B cell (primary cell): Measurements from ENCODE around the gene SS18L1. TPM values are rescaled to one million over a fixed set of nuclear protein-coding genes. Genes with fewer than 3 reads are reported as not detected.

Experiments used
- ATAC-seq: fragments of 200-7000 bp; cut with Tn5 transposase; one replicate; pipeline ENCODE4 v1.10.0; 2021; ENCODE audit warnings: low read depth, mild to moderate bottlenecking, moderate number of reproducible peaks, moderate library complexity
- CTCF ChIA-PET: fragments of 350-600 bp; sonication (Branson Sonifier 250); formaldehyde crosslinking; loops from one replicate; lab custom pipeline; 2021; ENCODE audit warnings: antibody characterized with exemption, inconsistent platforms; lab: Charles Lee
- POLR2A ChIA-PET: fragments of 350-600 bp; sonication (Branson Sonifier 250); formaldehyde crosslinking; loops from one replicate; lab custom pipeline; 2021; ENCODE audit warnings: antibody characterized with exemption; lab: Charles Lee
- DNase-seq: peaks from one replicate; pipeline ENCODE4 v3.0.0; 2013
- H2AFZ ChIP-seq: 2 replicates; pipeline ENCODE4 v1.6.1; 2012; ENCODE audit warnings: mild to moderate bottlenecking, low read depth, low read length; ENCODE audit not compliant: insufficient read depth, poor library complexity, severe bottlenecking
- H3K27ac ChIP-seq, 2 donors: 1 replicate in 1 of 2; 2 replicates in 1 of 2; pipeline ENCODE4 v1.5.1; 2012 to 2013; ENCODE audit warnings: low read length in 2 of 2, mild to moderate bottlenecking in 2 of 2, moderate library complexity in 1 of 2
- H3K27me3 ChIP-seq, 4 experiments: fragments of 200-600 bp in 1 of 4; sonication (generic) in 1 of 4; replicated peaks in 1 of 4; 1 replicate in 2 of 4; 2 replicates in 2 of 4; pipeline versions ENCODE4 v1.6.1 to v1.7.0; 2013 to 2016; ENCODE audit warnings: low read length in 3 of 4, mild to moderate bottlenecking in 2 of 4, mixed read lengths in 1 of 4, moderate library complexity in 1 of 4; ENCODE audit not compliant: insufficient read depth in 4 of 4, control insufficient read depth in 3 of 4; ENCODE audit errors: control extremely low read depth in 1 of 4
- H3K36me3 ChIP-seq, 2 experiments: replicated peaks in 1 of 2; 1 replicate in 1 of 2; 2 replicates in 1 of 2; pipeline versions ENCODE4 v1.6.1 to v1.7.1; 2013; ENCODE audit warnings: low read length in 1 of 2; ENCODE audit not compliant: insufficient read depth in 2 of 2, control insufficient read depth in 1 of 2; ENCODE audit errors: control extremely low read depth in 1 of 2, extremely low read depth in 1 of 2
- H3K4me1 ChIP-seq, 2 donors: fragments of 200-600 bp in 1 of 2; sonication (generic) in 1 of 2; 1 replicate in 1 of 2; 2 replicates in 1 of 2; pipeline versions ENCODE4 v1.5.1 to v1.6.1; 2013 to 2017; ENCODE audit warnings: low read length in 2 of 2; ENCODE audit not compliant: control insufficient read depth in 2 of 2, insufficient read depth in 2 of 2
- H3K4me2 ChIP-seq: replicated peaks from 2 replicates; pipeline ENCODE3; 2012; ENCODE audit warnings: mild to moderate bottlenecking, low read depth, low read length; ENCODE audit not compliant: poor library complexity, severe bottlenecking
- H3K4me3 ChIP-seq, 5 experiments: fragments of 200-600 bp in 1 of 5; sonication (generic) in 1 of 5; 1 replicate in 3 of 5; 2 replicates in 2 of 5; pipeline versions ENCODE4 v1.5.1 to v1.7.0; 2011 to 2016; ENCODE audit warnings: low read length in 4 of 5, mild to moderate bottlenecking in 4 of 5, low read depth in 2 of 5, control low read depth in 1 of 5, moderate library complexity in 1 of 5; ENCODE audit not compliant: insufficient read depth in 1 of 5; ENCODE audit errors: control extremely low read depth in 1 of 5, extremely low read depth in 1 of 5
- H3K79me2 ChIP-seq: fragments of 200-600 bp; sonication (generic); one replicate; pipeline ENCODE4 v1.6.0; 2016; ENCODE audit warnings: low read length; ENCODE audit not compliant: control insufficient read depth, insufficient read depth
- H3K9ac ChIP-seq: fragments of 200-600 bp; sonication (generic); 2 replicates; pipeline ENCODE4 v1.6.1; 2017; ENCODE audit warnings: mild to moderate bottlenecking, low read length, moderate library complexity
- H3K9me3 ChIP-seq, 3 donors: one replicate each; pipeline versions ENCODE4 v1.6.1 to v1.7.1; 2013; ENCODE audit warnings: low read length in 2 of 3; ENCODE audit not compliant: control insufficient read depth in 2 of 3, insufficient read depth in 1 of 3; ENCODE audit errors: control extremely low read depth in 1 of 3
- H4K20me1 ChIP-seq: 2 replicates; pipeline ENCODE4 v1.6.0; 2012; ENCODE audit warnings: mild to moderate bottlenecking, low read length; ENCODE audit not compliant: insufficient read depth, control insufficient read depth, poor library complexity, severe bottlenecking
- H3K27ac Mint-ChIP-seq: one replicate; pipeline ENCODE4 v1.8.0; 2021; ENCODE audit warnings: mixed read lengths
- H3K27me3 Mint-ChIP-seq: one replicate; pipeline ENCODE4 v1.8.0; 2021; ENCODE audit warnings: mixed read lengths
- H3K4me1 Mint-ChIP-seq: one replicate; pipeline ENCODE4 v1.8.0; 2021; ENCODE audit warnings: mixed read lengths
- H3K4me3 Mint-ChIP-seq: one replicate; pipeline ENCODE4 v1.8.0; 2021; ENCODE audit warnings: mixed read lengths
- H3K9me3 Mint-ChIP-seq: one replicate; pipeline ENCODE4 v1.8.0; 2022; ENCODE audit warnings: mixed read lengths; ENCODE audit not compliant: insufficient read depth
- CTCF ChIP-seq: fragments of 200-600 bp; IDR thresholded peaks from one replicate; pipeline ENCODE4 v1.8.0; 2022; ENCODE audit warnings: antibody characterized with exemption, mild to moderate bottlenecking
- EZH2 ChIP-seq: IDR thresholded peaks from 2 replicates; pipeline ENCODE4 v1.6.1; 2012; ENCODE audit warnings: borderline replicate concordance, low read depth, mild to moderate bottlenecking, moderate library complexity, low read length; ENCODE audit not compliant: insufficient read depth, poor library complexity, severe bottlenecking
- WGBS: methylation state at CpG from one replicate; pipeline ENCODE4 v1.1.5; 2013; ENCODE audit warnings: missing lambda C conversion rate; ENCODE audit not compliant: insufficient coverage; 5-methylcytosine and 5-hydroxymethylcytosine counted together
- intact Hi-C: fragments of 100-400 bp; cut with micrococcal nuclease; formaldehyde crosslinking; loops from one replicate; pipeline ENCODE4 v1.10.0; 2022
- polyA minus RNA-seq: library from RNA; depleted of rRNA, polyadenylated mRNA; stranded (reverse); fragments of >200 nt; gene quantifications from 2 replicates; pipeline ENCODE4 v1.2.3, GENCODE V29; 2012
- polyA plus RNA-seq: library from polyadenylated mRNA; depleted of rRNA; stranded (reverse); fragments of >200 nt; gene quantifications from 2 replicates; pipeline ENCODE4 v1.2.3, GENCODE V29; 2012
- total RNA-seq, 2 donors: library from RNA; stranded (reverse); fragments of 120-200 nt in 1 of 2; gene quantifications; 1 replicate in 1 of 2; 2 replicates in 1 of 2; pipeline versions ENCODE4 v1.2.3 to v1.2.4, GENCODE V29; 2013 to 2022

SS18L1 gene
- total RNA-seq: 20.7 and 22.0 TPM in 2 replicates
- total RNA-seq (2013): 6.0 TPM
- polyA plus RNA-seq: 14.9 and 15.4 TPM in 2 replicates
- polyA minus RNA-seq: 27.1 and 31.7 TPM in 2 replicates

DNA sequence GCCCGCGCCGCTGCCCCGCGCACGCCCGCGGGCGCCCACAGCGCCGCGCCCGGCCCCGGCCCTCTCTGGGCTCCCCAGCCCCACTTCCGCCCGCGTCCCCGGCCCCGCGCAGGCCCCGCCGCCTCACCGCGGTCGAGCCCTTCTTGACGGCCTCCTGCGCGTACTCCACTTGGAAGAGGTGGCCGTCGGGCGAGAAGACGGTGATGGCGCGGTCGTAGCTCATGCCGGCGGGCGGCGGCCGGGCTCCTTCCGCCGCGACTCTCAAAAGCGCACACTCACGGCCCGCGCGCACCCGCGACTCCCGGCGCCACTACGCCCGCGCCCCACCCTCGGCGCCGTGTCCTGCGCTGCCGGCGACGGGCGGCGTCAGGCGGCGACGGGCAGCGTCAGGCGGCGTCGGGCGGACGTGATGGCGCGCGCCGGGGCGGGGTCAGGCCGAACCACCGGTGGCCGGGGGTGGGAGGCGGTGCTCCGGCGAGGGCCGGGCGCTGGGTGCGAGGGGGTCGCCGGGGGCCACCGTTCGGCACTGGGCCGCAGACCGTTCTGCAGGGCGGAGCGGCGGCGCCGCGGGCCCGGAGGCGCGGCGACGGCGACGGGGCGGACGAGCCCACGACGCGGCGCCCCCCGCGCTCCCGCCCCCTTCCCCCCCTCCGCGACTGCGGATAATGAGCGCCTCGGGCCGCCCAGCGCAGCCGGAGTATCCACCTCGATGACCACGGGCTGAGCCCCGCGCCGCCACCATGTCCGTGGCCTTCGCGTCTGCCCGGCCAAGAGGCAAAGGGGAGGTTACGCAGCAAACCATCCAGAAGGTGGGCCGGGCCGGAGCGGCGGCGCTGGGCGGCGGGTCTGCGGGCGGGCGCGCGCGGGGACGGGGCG, at the start of gene SS18L1, which contains the start of gene PSMA7:
Gene SS18L1 (plus strand): TSS at position 689 of the 876 bp plus-strand sequence. CDS start 52 bp downstream, at position 741.
Gene PSMA7 (minus strand): TSS at position 314 of the 876 bp plus-strand sequence. CDS start 91 bp downstream, at position 223.
- H3K9me3 ChIP-seq: no peaks in the 10 kb centered on the region
- peaks cover 24 to 29% of the 10 kb centered on the region in 2 donors for H3K4me1 ChIP-seq
- POLR2A ChIA-PET: interaction anchor here (0.5 to 2.0 kb wide), 4 partner anchors 20 to 243 kb away, joined by 3 to 6 read pairs (median 4); partner anchors contain the start of genes LSM14B, RPS21 and TAF4
- CTCF ChIA-PET: interaction anchor here (0.9 to 2.8 kb wide), 4 partner anchors 18 to 133 kb away, joined by 3 to 16 read pairs (median 8); partner anchors contain the start of gene LSM14B
- peak within 1 kb of the TSS; percentile 92 for H3K4me2 ChIP-seq
- TF ChIP-seq EZH2: no peak
- TF ChIP-seq CTCF: no peak
- H3K27me3 ChIP-seq: no peaks in the 10 kb centered on the region
- H3K4me3 ChIP-seq: peak within 1 kb of the TSS; percentile 54 to 88 (median 63)
- H4K20me1 ChIP-seq: peaks cover 72% of the 10 kb centered on the region
- peak; percentile 90 for ATAC-seq
- H3K79me2 ChIP-seq: peaks cover 61% of the 10 kb centered on the region
- Mint-ChIP-seq H3K27me3 (no peaks in the 10 kb centered on the region), H3K4me3 (peak within 1 kb of the TSS; percentile 91), H3K9me3 (no peaks in the 10 kb centered on the region), H3K4me1 (peaks cover 40% of the 10 kb centered on the region), H3K27ac (peak within 1 kb of the TSS; percentile 92)
- peak within 1 kb of the TSS; percentile 77 for H3K9ac ChIP-seq
- peak within 1 kb of the TSS; percentile 63 to 75 for H3K27ac ChIP-seq
- WGBS: under 1% methylated on average over 148 of the region's 148 CpGs
- peaks cover 0 to 20% of the 10 kb centered on the region in 2 experiments for H3K36me3 ChIP-seq
- intact Hi-C loops: loop anchor here (1.0 to 5.0 kb wide), 5 partner anchors 21 to 651 kb away; partner anchors contain the start of genes LSM14B, OSBPL2 and TAF4
- DNase-seq: peak; percentile 94
- peak within 1 kb of the TSS; percentile 75 for H2AFZ ChIP-seq
